ENCODE results near the gene DUSP12. TPM values are rescaled to one million over a fixed set of nuclear protein-coding genes. Genes with fewer than 3 reads are reported as not detected.

DUSP12 gene
- total RNA-seq, 3 donors from 2014 or later, result 14.6 to 44.9 (median 36.1) TPM

- intact Hi-C loops (cut with DNase I; ENCODE audit: low total_unique reads), result no loop called here
- DNase-seq (ENCODE audit: low spot score in 2 of 2), result no peak
- Histone ChIP-seq H3K27me3 (no peaks in the 10 kb centered on the region), H3K4me3 (no peak overlapping the region), H3K9me3 (no peaks in the 10 kb centered on the region), H3K36me3 (no peaks in the 10 kb centered on the region), H3K27ac (no peak overlapping the region), H3K4me1 (no peaks in the 10 kb centered on the region)
- TF ChIP-seq CTCF (IDR thresholded peaks at IDR 0.05) (no peak), POLR2AphosphoS5 (IDR thresholded peaks at IDR 0.05) (no peak)
These were observed 29.8 kb downstream of the DUSP12 start for GRCh38 chr1:161779393-161779792.

- Histone ChIP-seq H3K27me3 (no peaks in the 10 kb centered on the region), H3K4me3 (no peak overlapping the region), H3K9me3 (no peaks in the 10 kb centered on the region), H3K4me1 (no peaks in the 10 kb centered on the region), H3K36me3 (no peaks in the 10 kb centered on the region), H3K27ac (no peak overlapping the region)
- intact Hi-C loops (cut with DNase I; ENCODE audit: low total_unique reads), result no loop called here
- TF ChIP-seq CTCF (IDR thresholded peaks at IDR 0.05), result no peak
- no peak for TF ChIP-seq POLR2A (IDR thresholded peaks at IDR 0.05)
- no peak for TF ChIP-seq POLR2AphosphoS5 (IDR thresholded peaks at IDR 0.05)
- DNase-seq (ENCODE audit: low spot score in 2 of 2), result no peak
These were observed 32.4 kb downstream of the DUSP12 start for GRCh38 chr1:161781995-161782394.

- Histone ChIP-seq H3K36me3 (no peaks in the 10 kb centered on the region), H3K4me1 (no peaks in the 10 kb centered on the region), H3K9me3 (no peaks in the 10 kb centered on the region), H3K4me3 (no peak overlapping the region), H3K27ac (no peak overlapping the region), H3K27me3 (no peaks in the 10 kb centered on the region)
- no peak for TF ChIP-seq POLR2AphosphoS5 (IDR thresholded peaks at IDR 0.05)
- TF ChIP-seq CTCF (IDR thresholded peaks at IDR 0.05), result no peak
- no peak for TF ChIP-seq POLR2A (IDR thresholded peaks at IDR 0.05)
- intact Hi-C loops (cut with DNase I; ENCODE audit: low total_unique reads), result no loop called here
- DNase-seq (ENCODE audit: low spot score in 2 of 2), result no peak
These were observed 33.3 kb downstream of the DUSP12 start for GRCh38 chr1:161782886-161783285.

GRCh38 chr1:161784968-161785367 lies 35.4 kb downstream of the DUSP12 start:
- H3K27ac ChIP-seq, result no peak overlapping the region
- intact Hi-C loops (cut with DNase I; ENCODE audit: low total_unique reads), result no loop called here
- no peak for DNase-seq (ENCODE audit: low spot score in 2 of 2)

GRCh38 chr1:161787355-161787754 lies 37.8 kb downstream of the DUSP12 start:
- H3K36me3 ChIP-seq, result no peaks in the 10 kb centered on the region

More at GRCh38 chr1:161784968-161785367, 35.4 kb downstream of the DUSP12 start:
- no peak overlapping the region for H3K4me3 ChIP-seq
- H3K4me1 ChIP-seq, result no peaks in the 10 kb centered on the region
- no peak for TF ChIP-seq POLR2A (IDR thresholded peaks at IDR 0.05)
- TF ChIP-seq CTCF (IDR thresholded peaks at IDR 0.05), result no peak
- no peak for TF ChIP-seq POLR2AphosphoS5 (IDR thresholded peaks at IDR 0.05)
- no peaks in the 10 kb centered on the region for H3K36me3 ChIP-seq
- no peaks in the 10 kb centered on the region for H3K27me3 ChIP-seq
- no peaks in the 10 kb centered on the region for H3K9me3 ChIP-seq

More at GRCh38 chr1:161787355-161787754, 37.8 kb downstream of the DUSP12 start:
- Histone ChIP-seq H3K27me3 (no peaks in the 10 kb centered on the region), H3K4me3 (no peak overlapping the region), H3K27ac (no peak overlapping the region), H3K9me3 (no peaks in the 10 kb centered on the region), H3K4me1 (no peaks in the 10 kb centered on the region)
- intact Hi-C loops (cut with DNase I; ENCODE audit: low total_unique reads), result no loop called here
- no peak for DNase-seq (ENCODE audit: low spot score in 2 of 2)
- TF ChIP-seq POLR2AphosphoS5 (IDR thresholded peaks at IDR 0.05), result no peak
- no peak for TF ChIP-seq POLR2A (IDR thresholded peaks at IDR 0.05)
- no peak for TF ChIP-seq CTCF (IDR thresholded peaks at IDR 0.05)
